Endothelial cell of umbilical vein (primary cell): ENCODE data around the gene NCR2. TPM values are rescaled to one million over a fixed set of nuclear protein-coding genes. Genes with fewer than 3 reads are reported as not detected.

Experiments used
- BruUV-seq: library from RNA; stranded (reverse); fragments of 400-500 nt; replicated peaks from 2 replicates; lab custom pipeline; 2021; lab: Mats Ljungman, UMichigan
- CTCF ChIA-PET: fragments of 300-600, 350-600 bp; sonication (Branson Sonifier 250); formaldehyde crosslinking; loops from one replicate; lab custom pipeline; 2021; ENCODE audit warnings: antibody characterized with exemption, inconsistent platforms; lab: Charles Lee
- POLR2A ChIA-PET: fragments of 300-600, 350-600 bp; sonication (Branson Sonifier 250); formaldehyde crosslinking; loops from one replicate; lab custom pipeline; 2021; ENCODE audit warnings: antibody characterized with exemption, inconsistent platforms; lab: Charles Lee
- DNase-seq: peaks from one replicate; pipeline ENCODE4 v3.0.0-alpha.2; 2011; ENCODE audit warnings: low read depth, low spot score
- FAIRE-seq: peaks from 2 replicates; lab custom pipeline; 2011; peaks lifted over from hg19 to GRCh38; lab: Jason Lieb, UNC
- H2AFZ ChIP-seq: 2 replicates; pipeline ENCODE4 v1.6.0; 2012; ENCODE audit warnings: low read depth, low read length, control low read depth, inconsistent platforms
- H3K27ac ChIP-seq: 2 replicates; pipeline ENCODE4 v1.5.1; 2011; ENCODE audit warnings: low read depth, mild to moderate bottlenecking, control low read depth, low read length, moderate library complexity; ENCODE audit not compliant: insufficient read depth
- H3K27me3 ChIP-seq, 2 experiments: 2 replicates each; pipeline versions ENCODE4 v1.6.0 to v1.6.1; 2011; ENCODE audit warnings: low read length in 2 of 2, mixed read lengths in 1 of 2; ENCODE audit not compliant: control insufficient read depth in 2 of 2, insufficient read depth in 2 of 2
- H3K36me3 ChIP-seq, 2 experiments: 2 replicates in 1 of 2; 3 replicates in 1 of 2; pipeline ENCODE4 v1.5.1; 2011; ENCODE audit warnings: low read length in 2 of 2, mild to moderate bottlenecking in 1 of 2, moderate library complexity in 1 of 2; ENCODE audit not compliant: control insufficient read depth in 2 of 2, insufficient read depth in 2 of 2; ENCODE audit errors: extremely low read depth in 1 of 2
- H3K4me1 ChIP-seq: 3 replicates; pipeline ENCODE4 v1.5.1; 2011; ENCODE audit warnings: mild to moderate bottlenecking, low read length; ENCODE audit not compliant: control insufficient read depth, insufficient read depth; ENCODE audit errors: extremely low read depth
- H3K4me2 ChIP-seq: 2 replicates; pipeline ENCODE4 v1.6.1; 2011; ENCODE audit warnings: low read length, control low read depth, mixed read lengths; ENCODE audit not compliant: insufficient read depth
- H3K4me3 ChIP-seq, 3 experiments: fragments of 200-600 bp in 1 of 3; sonication (generic), shearing (Covaris generic) in 1 of 3; replicated peaks in 1 of 3; 2 replicates each; pipeline ENCODE4 v1.5.1; 2011 to 2016; ENCODE audit warnings: control low read depth in 3 of 3, low read length in 3 of 3, mild to moderate bottlenecking in 2 of 3, inconsistent platforms in 1 of 3, low read depth in 1 of 3, moderate library complexity in 1 of 3; ENCODE audit not compliant: insufficient read depth in 1 of 3
- H3K79me2 ChIP-seq: 2 replicates; pipeline ENCODE4 v1.6.0; 2012; ENCODE audit warnings: low read length, inconsistent platforms; ENCODE audit not compliant: control insufficient read depth, insufficient read depth
- H3K9ac ChIP-seq: replicated peaks from 2 replicates; pipeline ENCODE3; 2011; ENCODE audit warnings: low read length, control low read depth; ENCODE audit not compliant: insufficient read depth; ENCODE audit errors: extremely low read depth
- H3K9me1 ChIP-seq: replicated peaks from 3 replicates; pipeline ENCODE4 v1.6.0; 2011; ENCODE audit warnings: mild to moderate bottlenecking, low read length; ENCODE audit not compliant: control insufficient read depth, insufficient read depth; ENCODE audit errors: extremely low read depth
- H3K9me3 ChIP-seq: replicated peaks from 2 replicates; pipeline ENCODE4 v1.5.1; 2012; ENCODE audit warnings: low read length, inconsistent platforms; ENCODE audit not compliant: control insufficient read depth, insufficient read depth
- H4K20me1 ChIP-seq: replicated peaks from 2 replicates; pipeline ENCODE3; 2011; ENCODE audit warnings: mild to moderate bottlenecking, low read length; ENCODE audit not compliant: control insufficient read depth, insufficient read depth; ENCODE audit errors: extremely low read depth
- EZH2 ChIP-seq: IDR thresholded peaks from 2 replicates; pipeline ENCODE4 v1.6.1; 2012; ENCODE audit warnings: borderline replicate concordance, low read depth, mild to moderate bottlenecking, moderate library complexity, low read length, inconsistent platforms; ENCODE audit not compliant: severe bottlenecking
- FOS ChIP-seq: IDR thresholded peaks from 2 replicates; pipeline ENCODE4 v1.6.1; 2011; ENCODE audit warnings: mild to moderate bottlenecking, low read length, moderate library complexity, borderline replicate concordance; ENCODE audit not compliant: insufficient read depth
- GATA2 ChIP-seq: IDR thresholded peaks from 2 replicates; pipeline ENCODE4 v1.7.0; 2011; ENCODE audit warnings: low read depth, mild to moderate bottlenecking, moderate library complexity, mixed read lengths, low read length; ENCODE audit not compliant: insufficient read length, insufficient read depth
- JUN ChIP-seq: IDR thresholded peaks from 2 replicates; pipeline ENCODE4 v1.6.1; 2011; ENCODE audit warnings: borderline replicate concordance, low read depth; ENCODE audit not compliant: insufficient read length, insufficient read depth
- MAX ChIP-seq: IDR thresholded peaks from 2 replicates; pipeline ENCODE4 v1.6.1; 2011; ENCODE audit not compliant: insufficient read depth, insufficient read length
- MYC ChIP-seq: IDR thresholded peaks from one replicate; pipeline ENCODE4 v1.6.1; 2011; ENCODE audit warnings: mild to moderate bottlenecking, low read depth, low read length
- POLR2A ChIP-seq: IDR thresholded peaks from 2 replicates; pipeline ENCODE4 v1.6.1; 2012; ENCODE audit warnings: low read depth, mild to moderate bottlenecking, control low read depth, low read length
- POLR2AphosphoS5 ChIP-seq: IDR thresholded peaks from 2 replicates; pipeline ENCODE4 v1.6.1; 2012; ENCODE audit warnings: low read depth, mild to moderate bottlenecking, control low read depth, low read length, moderate library complexity; ENCODE audit not compliant: insufficient read depth
- dilution Hi-C: fragments of 300-500 bp; cut with MboI; formaldehyde crosslinking; loops from one replicate; pipeline ENCODE4 v1.15.0; 2019; ENCODE audit warnings: low sequenced_read_pairs; ENCODE audit not compliant: extremely low pct_ligation_motif_present
- intact Hi-C: fragments of 100-400 bp; cut with micrococcal nuclease; formaldehyde crosslinking; loops from one replicate; pipeline ENCODE4 v1.10.0; 2022
- polyA plus RNA-seq, 4 experiments: library from polyadenylated mRNA; depleted of rRNA in 3 of 4; stranded (reverse) in 3 of 4; unstranded in 1 of 4; fragments of >200 nt; gene quantifications; 2 replicates each; pipeline versions ENCODE4 v1.2.1 to v1.2.3, GENCODE V29; 2011 to 2012; ENCODE audit warnings: missing spikeins in 1 of 4
- total RNA-seq: library from RNA; stranded (reverse); gene quantifications from 2 replicates; pipeline ENCODE4 v1.2.3, GENCODE V29; 2021
- TF ChIP-seq, protein P1 (sequence below), 2 donors: IDR thresholded peaks; 1 replicate in 1 of 2; 2 replicates in 1 of 2; pipeline ENCODE4 v1.5.1; 2011; ENCODE audit warnings: low read length in 2 of 2, mild to moderate bottlenecking in 2 of 2, moderate library complexity in 2 of 2, control low read depth in 1 of 2, inconsistent platforms in 1 of 2, low read depth in 1 of 2; ENCODE audit not compliant: insufficient read depth in 1 of 2; ENCODE audit errors: extremely low read depth in 1 of 2

The NCR2 gene
- total and polyA plus RNA-seq, 2 donors (not counting 3 experiments of a cell fraction or from before 2014, with no cell fraction given) = not detected

GRCh38 chr6:41396335-41396734 lies 60.9 kb downstream of the NCR2 start:
- FAIRE-seq (no peak), DNase-seq (no peak)
- intact Hi-C loops (no loop called here), dilution Hi-C loops (no loop called here)
- H3K27ac ChIP-seq = no peak overlapping the region
- H3K9ac ChIP-seq = no peak overlapping the region
- H3K9me3 ChIP-seq = no peaks in the 10 kb centered on the region
- no peak overlapping the region for H2AFZ ChIP-seq
- POLR2A ChIA-PET = no interaction called here
- BruUV-seq = no TSS peak
- peaks cover 10 to 12% of the 10 kb centered on the region in 2 experiments for H3K27me3 ChIP-seq
- TF ChIP-seq POLR2A = no peak
- TF ChIP-seq MAX = no peak
- no peak for TF ChIP-seq GATA2
- no peak for TF ChIP-seq POLR2AphosphoS5
- TF ChIP-seq JUN = no peak
- no peak for TF ChIP-seq MYC
- no peak for TF ChIP-seq EZH2
- TF ChIP-seq, protein P1, sequence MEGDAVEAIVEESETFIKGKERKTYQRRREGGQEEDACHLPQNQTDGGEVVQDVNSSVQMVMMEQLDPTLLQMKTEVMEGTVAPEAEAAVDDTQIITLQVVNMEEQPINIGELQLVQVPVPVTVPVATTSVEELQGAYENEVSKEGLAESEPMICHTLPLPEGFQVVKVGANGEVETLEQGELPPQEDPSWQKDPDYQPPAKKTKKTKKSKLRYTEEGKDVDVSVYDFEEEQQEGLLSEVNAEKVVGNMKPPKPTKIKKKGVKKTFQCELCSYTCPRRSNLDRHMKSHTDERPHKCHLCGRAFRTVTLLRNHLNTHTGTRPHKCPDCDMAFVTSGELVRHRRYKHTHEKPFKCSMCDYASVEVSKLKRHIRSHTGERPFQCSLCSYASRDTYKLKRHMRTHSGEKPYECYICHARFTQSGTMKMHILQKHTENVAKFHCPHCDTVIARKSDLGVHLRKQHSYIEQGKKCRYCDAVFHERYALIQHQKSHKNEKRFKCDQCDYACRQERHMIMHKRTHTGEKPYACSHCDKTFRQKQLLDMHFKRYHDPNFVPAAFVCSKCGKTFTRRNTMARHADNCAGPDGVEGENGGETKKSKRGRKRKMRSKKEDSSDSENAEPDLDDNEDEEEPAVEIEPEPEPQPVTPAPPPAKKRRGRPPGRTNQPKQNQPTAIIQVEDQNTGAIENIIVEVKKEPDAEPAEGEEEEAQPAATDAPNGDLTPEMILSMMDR (IDR thresholded peaks at IDR 0.05; ENCODE audit: extremely low read depth in 1 of 2, insufficient read depth in 1 of 2, low read depth in 1 of 2, low read length in 2 of 2) = no peak
- no peak for TF ChIP-seq FOS
- no peak overlapping the region for H3K4me3 ChIP-seq
- H4K20me1 ChIP-seq = no peaks in the 10 kb centered on the region
- H3K36me3 ChIP-seq = no peaks in the 10 kb centered on the region
- H3K79me2 ChIP-seq = no peaks in the 10 kb centered on the region
- H3K4me1 ChIP-seq = no peaks in the 10 kb centered on the region
- CTCF ChIA-PET = no interaction called here
- no peak overlapping the region for H3K4me2 ChIP-seq
- H3K9me1 ChIP-seq = no peaks in the 10 kb centered on the region
